GM23248 (cell line): Measurements from ENCODE around the gene PCSK5.

Experiments used
- EZH2 ChIP-seq: fragments of 200-600 bp; sonication (generic); IDR thresholded peaks from 2 replicates; pipeline ENCODE4 v1.6.1; 2018; ENCODE audit warnings: antibody characterized with exemption, mild to moderate bottlenecking; ENCODE audit not compliant: insufficient read depth, poor library complexity, severe bottlenecking
- EZH2phosphoT487 ChIP-seq: fragments of 200-600 bp; sonication (generic); IDR thresholded peaks from 2 replicates; pipeline ENCODE4 v1.6.1; 2018; ENCODE audit warnings: antibody characterized with exemption, moderate library complexity, mild to moderate bottlenecking, low read depth; ENCODE audit not compliant: insufficient read depth

- TF ChIP-seq EZH2 (no peak), EZH2phosphoT487 (no peak)
Observed at GRCh38 chr9:76103531-76104315, 213.2 kb downstream of the PCSK5 start.
